Measurements from ENCODE around the gene TPCN2.
"Not testable (repeated sequence)": the region's sequence is repeated elsewhere in the genome, so short reads cannot be mapped to it uniquely, and the experiment has no call there.

The TPCN2 gene

GRCh38 chr11:69141742-69142141, 93.0 kb downstream of the TPCN2 start:
- no peak for TF ChIP-seq CTCF (IDR thresholded peaks at IDR 0.05; ENCODE audit: borderline replicate concordance, insufficient read depth, low read depth, low read length)
- H3K4me3 ChIP-seq (ENCODE audit: low read depth, low read length), result no peak overlapping the region

GRCh38 chr11:69142895-69143294, 94.2 kb downstream of the TPCN2 start:
- H3K4me3 ChIP-seq (ENCODE audit: low read depth, low read length), result no peak overlapping the region
- TF ChIP-seq CTCF (IDR thresholded peaks at IDR 0.05; ENCODE audit: borderline replicate concordance, insufficient read depth, low read depth, low read length), result no peak

GRCh38 chr11:69144316-69145049, 95.8 kb downstream of the TPCN2 start:
- no peak overlapping the region for H3K4me3 ChIP-seq (ENCODE audit: low read depth, low read length)
- TF ChIP-seq CTCF (IDR thresholded peaks at IDR 0.05; ENCODE audit: borderline replicate concordance, insufficient read depth, low read depth, low read length), result no peak

- H3K4me3 ChIP-seq (ENCODE audit: low read depth, low read length), result no peak overlapping the region
- TF ChIP-seq CTCF (IDR thresholded peaks at IDR 0.05; ENCODE audit: borderline replicate concordance, insufficient read depth, low read depth, low read length), result no peak
These were observed 96.3 kb downstream of the TPCN2 start for GRCh38 chr11:69145050-69145380.

GRCh38 chr11:69148377-69148762, 99.6 kb downstream of the TPCN2 start:
- no peak overlapping the region for H3K4me3 ChIP-seq (ENCODE audit: low read depth, low read length)
- no peak for TF ChIP-seq CTCF (IDR thresholded peaks at IDR 0.05; ENCODE audit: borderline replicate concordance, insufficient read depth, low read depth, low read length)

GRCh38 chr11:69148806-69149205, 100.1 kb downstream of the TPCN2 start:
- H3K4me3 ChIP-seq (ENCODE audit: low read depth, low read length), result no peak overlapping the region
- TF ChIP-seq CTCF (IDR thresholded peaks at IDR 0.05; ENCODE audit: borderline replicate concordance, insufficient read depth, low read depth, low read length), result no peak

- H3K4me3 ChIP-seq (ENCODE audit: low read depth, low read length), result not testable (repeated sequence)
These were observed 100.8 kb downstream of the TPCN2 start for GRCh38 chr11:69149338-69150045.

Measured in GM12875 (cell line).